NOMO-1 treated with DMSO at 0.1 percent for 48 hours (cell line): ENCODE data around the gene ZNF346.
A peak's percentile ranks its signal among the peaks of the same experiment; 100 is the strongest.
"Not testable (repeated sequence)": the region's sequence is repeated elsewhere in the genome, so short reads cannot be mapped to it uniquely, and the experiment has no call there.

Source experiments
- DNase-seq: peaks from one replicate; lab custom pipeline; 2025; ENCODE audit not compliant: unreplicated experiment; lab: John Stamatoyannopoulos, UW

Gene ZNF346

GRCh38 chr5:177022386-177023302, at the start of gene ZNF346:
TSS of gene ZNF346 (plus strand) at chr5:177022696. CDS start at chr5:177022739, 43 bp downstream.
- DNase-seq, result peak; percentile 88

GRCh38 chr5:176979669-176980068, 42.8 kb upstream of the ZNF346 start:
- DNase-seq, result no peak

GRCh38 chr5:176980818-176981217, 41.7 kb upstream of the ZNF346 start:
- no peak for DNase-seq

GRCh38 chr5:176983112-176983511, 39.4 kb upstream of the ZNF346 start:
- DNase-seq, result not testable (repeated sequence)

GRCh38 chr5:176983593-176983992, 38.9 kb upstream of the ZNF346 start:
- not testable (repeated sequence) for DNase-seq

- DNase-seq, result not testable (repeated sequence)
Observed at GRCh38 chr5:176984176-176984575, 38.3 kb upstream of the ZNF346 start.

- no peak for DNase-seq
Observed at GRCh38 chr5:176985516-176985915, 37.0 kb upstream of the ZNF346 start.

GRCh38 chr5:176986280-176986679, 36.2 kb upstream of the ZNF346 start:
- no peak for DNase-seq

- DNase-seq, result no peak
Observed at GRCh38 chr5:176987583-176987982, 34.9 kb upstream of the ZNF346 start.

GRCh38 chr5:176993081-176993480, 29.4 kb upstream of the ZNF346 start:
- not testable (repeated sequence) for DNase-seq

GRCh38 chr5:176994460-176995121, 27.9 kb upstream of the ZNF346 start:
- DNase-seq, result peak; percentile 99

- DNase-seq, result no peak
Observed at GRCh38 chr5:176995122-176995490, 27.4 kb upstream of the ZNF346 start.

GRCh38 chr5:176995896-176996767, 26.4 kb upstream of the ZNF346 start:
- DNase-seq, result peak; percentile 69

GRCh38 chr5:176996780-176997179, 25.7 kb upstream of the ZNF346 start:
- DNase-seq, result no peak

- no peak for DNase-seq
Observed at GRCh38 chr5:176998828-176999227, 23.7 kb upstream of the ZNF346 start.

GRCh38 chr5:176999526-176999925, 23.0 kb upstream of the ZNF346 start:
- DNase-seq, result not testable (repeated sequence)

- no peak for DNase-seq
Observed at GRCh38 chr5:177003649-177004048, 18.8 kb upstream of the ZNF346 start.

- DNase-seq, result no peak
Observed at GRCh38 chr5:177004961-177005360, 17.5 kb upstream of the ZNF346 start.

GRCh38 chr5:177005619-177006264, 16.8 kb upstream of the ZNF346 start:
- DNase-seq, result peak; percentile 63

- peak; percentile 78 for DNase-seq
Observed at GRCh38 chr5:177006265-177006972, 16.1 kb upstream of the ZNF346 start, which contains the start of gene UIMC1. TSS of gene UIMC1 (minus strand) at chr5:177006779. CDS start at chr5:176982615, 24,164 bp downstream.
